IMR-90 (cell line): Measurements from ENCODE around the gene ASXL2. TPM values are rescaled to one million over a fixed set of nuclear protein-coding genes. Genes with fewer than 3 reads are reported as not detected.

ENCODE experiments used
- ATAC-seq: fragments of 200-7000 bp; cut with Tn5 transposase; 2 replicates; pipeline ENCODE4 v1.9.1; 2020; ENCODE audit warnings: low read depth, mild to moderate bottlenecking, moderate library complexity
- BruUV-seq: library from RNA; stranded (reverse); fragments of 400-500 nt; replicated peaks from 2 replicates; lab custom pipeline; 2021; lab: Mats Ljungman, UMichigan
- CTCF ChIA-PET: fragments of 300-600 bp; formaldehyde crosslinking; extraction: SDS; loops from one replicate; lab custom pipeline; 2021; ENCODE audit warnings: antibody characterized with exemption; lab: Yijun Ruan, JAX
- POLR2A ChIA-PET: fragments of 300-600 bp; sonication (Branson Sonifier 250); formaldehyde crosslinking; loops from one replicate; lab custom pipeline; 2022; ENCODE audit warnings: antibody characterized with exemption; ENCODE audit not compliant: unreplicated experiment; lab: Charles Lee
- DNase-seq: peaks from one replicate; pipeline ENCODE4 v3.0.0; 2013
- H2AFZ ChIP-seq: replicated peaks from 2 replicates; pipeline ENCODE3; 2013; ENCODE audit warnings: low read length, mild to moderate bottlenecking; ENCODE audit not compliant: poor library complexity
- H2AK5ac ChIP-seq: 2 replicates; pipeline ENCODE4 v1.6.1; 2013; ENCODE audit warnings: low read depth, low read length, inconsistent platforms
- H2AK9ac ChIP-seq: replicated peaks from 2 replicates; pipeline ENCODE3; 2013; ENCODE audit warnings: mild to moderate bottlenecking, low read depth, low read length, moderate library complexity; ENCODE audit not compliant: poor library complexity
- H2BK120ac ChIP-seq: 2 replicates; pipeline ENCODE4 v1.6.1; 2013; ENCODE audit warnings: low read depth, low read length, inconsistent platforms
- H2BK15ac ChIP-seq: 3 replicates; pipeline ENCODE4 v1.6.1; 2013; ENCODE audit warnings: low read depth, low read length, inconsistent platforms
- H2BK20ac ChIP-seq: 2 replicates; pipeline ENCODE4 v1.6.1; 2013; ENCODE audit warnings: low read depth, mild to moderate bottlenecking, inconsistent platforms, low read length, moderate library complexity
- H2BK5ac ChIP-seq: 2 replicates; pipeline ENCODE4 v1.6.1; 2013; ENCODE audit warnings: mild to moderate bottlenecking, low read depth, low read length, inconsistent platforms; ENCODE audit not compliant: poor library complexity, severe bottlenecking
- H3K14ac ChIP-seq: replicated peaks from 2 replicates; pipeline ENCODE4 v1.6.1; 2013; ENCODE audit warnings: low read depth, low read length, inconsistent platforms
- H3K18ac ChIP-seq: 2 replicates; pipeline ENCODE4 v1.6.1; 2013; ENCODE audit warnings: low read depth, low read length, control low read depth
- H3K23ac ChIP-seq: 2 replicates; pipeline ENCODE4 v1.6.1; 2013; ENCODE audit warnings: low read depth, low read length, inconsistent platforms
- H3K27ac ChIP-seq: 2 replicates; pipeline ENCODE4 v1.5.1; 2013; ENCODE audit warnings: mild to moderate bottlenecking, control low read depth, low read length; ENCODE audit not compliant: insufficient read depth
- H3K27me3 ChIP-seq: 2 replicates; pipeline ENCODE4 v1.6.1; 2013; ENCODE audit warnings: low read length; ENCODE audit not compliant: control insufficient read depth, insufficient read depth
- H3K36me3 ChIP-seq: 2 replicates; pipeline ENCODE4 v1.6.1; 2013; ENCODE audit warnings: low read length, mixed read lengths; ENCODE audit not compliant: control insufficient read depth, insufficient read depth
- H3K4ac ChIP-seq: 2 replicates; pipeline ENCODE4 v1.6.1; 2013; ENCODE audit warnings: low read depth, low read length, inconsistent platforms
- H3K4me1 ChIP-seq: 2 replicates; pipeline ENCODE4 v1.6.1; 2013; ENCODE audit warnings: low read length, mixed read lengths; ENCODE audit not compliant: control insufficient read depth, insufficient read depth
- H3K4me2 ChIP-seq: 2 replicates; pipeline ENCODE4 v1.6.1; 2013; ENCODE audit warnings: low read depth, mild to moderate bottlenecking, control low read depth, low read length, moderate library complexity
- H3K4me3 ChIP-seq: 2 replicates; pipeline ENCODE4 v1.5.1; 2013; ENCODE audit warnings: low read depth, mild to moderate bottlenecking, control low read depth, low read length, moderate library complexity; ENCODE audit not compliant: insufficient read depth
- H3K56ac ChIP-seq: 2 replicates; pipeline ENCODE4 v1.6.1; 2013; ENCODE audit warnings: low read length, inconsistent platforms; ENCODE audit not compliant: insufficient read depth; ENCODE audit errors: extremely low read depth
- H3K79me1 ChIP-seq, 2 experiments: 2 replicates each; pipeline ENCODE4 v1.6.1; 2013; ENCODE audit warnings: low read length in 2 of 2, inconsistent platforms in 1 of 2, low read depth in 1 of 2
- H3K9ac ChIP-seq: 2 replicates; pipeline ENCODE4 v1.6.1; 2013; ENCODE audit warnings: low read depth, low read length, control low read depth
- H3K9me1 ChIP-seq: 2 replicates; pipeline ENCODE4 v1.6.1; 2013; ENCODE audit warnings: low read length, inconsistent platforms; ENCODE audit not compliant: insufficient read depth
- H3K9me3 ChIP-seq: 2 replicates; pipeline ENCODE4 v1.6.1; 2013; ENCODE audit warnings: low read length; ENCODE audit not compliant: control insufficient read depth, insufficient read depth
- H4K20me1 ChIP-seq: 2 replicates; pipeline ENCODE4 v1.6.1; 2013; ENCODE audit warnings: low read length, inconsistent platforms; ENCODE audit not compliant: insufficient read depth
- H4K5ac ChIP-seq: 2 replicates; pipeline ENCODE4 v1.6.1; 2013; ENCODE audit warnings: mild to moderate bottlenecking, low read depth, low read length, control low read depth
- H4K8ac ChIP-seq, 2 experiments: 2 replicates each; pipeline ENCODE4 v1.6.1; 2013; ENCODE audit warnings: low read depth in 2 of 2, low read length in 2 of 2, control low read depth in 1 of 2, inconsistent platforms in 1 of 2
- H4K91ac ChIP-seq: 2 replicates; pipeline ENCODE4 v1.6.1; 2013; ENCODE audit warnings: low read depth, low read length, inconsistent platforms; ENCODE audit not compliant: insufficient read depth
- CHD1 ChIP-seq: IDR thresholded peaks from 2 replicates; pipeline ENCODE4 v1.6.1; 2012; ENCODE audit warnings: low read depth, low read length, improper control_type of control experiment
- FOS ChIP-seq: fragments of 150-350 bp; IDR thresholded peaks from 2 replicates; pipeline ENCODE4 v1.6.1; 2016; ENCODE audit warnings: low read depth, low read length
- NFE2L2 ChIP-seq: fragments of 150-350 bp; IDR thresholded peaks from 2 replicates; pipeline ENCODE4 v1.6.1; 2016; ENCODE audit warnings: low read depth, mild to moderate bottlenecking, low read length
- RCOR1 ChIP-seq: IDR thresholded peaks from 2 replicates; pipeline ENCODE4 v1.6.1; 2012; ENCODE audit warnings: mild to moderate bottlenecking, low read length, improper control_type of control experiment; ENCODE audit not compliant: insufficient replicate concordance
- WGBS, 2 experiments: methylation state at CpG; one replicate each; pipeline versions ENCODE4 v1.1.5 to v1.1.7; 2013; ENCODE audit warnings: missing lambda C conversion rate in 2 of 2; ENCODE audit not compliant: insufficient read length in 1 of 2; ENCODE audit errors: extremely low coverage in 2 of 2; 5-methylcytosine and 5-hydroxymethylcytosine counted together
- dilution Hi-C: fragments of 300-500 bp; cut with HindIII; formaldehyde crosslinking; loops from one replicate; pipeline ENCODE4 v1.14.3; 2018; ENCODE audit warnings: low sequenced_read_pairs; ENCODE audit not compliant: unreplicated experiment
- in situ Hi-C: fragments of 300-500 bp; cut with MboI; formaldehyde crosslinking; loops from 3 replicates; pipeline ENCODE4 v1.14.3; 2019; ENCODE audit warnings: low sequenced_read_pairs, inconsistent platforms, mixed read lengths
- intact Hi-C: fragments of 100-400 bp; cut with micrococcal nuclease; formaldehyde crosslinking; loops from 2 replicates; pipeline ENCODE4 v1.10.0; 2022
- polyA plus RNA-seq, 3 experiments: library from polyadenylated mRNA; depleted of rRNA; stranded (reverse); fragments of >200 nt; gene quantifications; 2 replicates each; pipeline ENCODE4 v1.2.3, GENCODE V29; 2012; ENCODE audit warnings: low replicate concordance in 1 of 3
- total RNA-seq: library from RNA; depleted of rRNA; stranded (reverse); fragments of >200 nt; gene quantifications from 2 replicates; pipeline ENCODE4 v1.2.3, GENCODE V29; 2012
- TF ChIP-seq, protein P1 (sequence below): conservative IDR thresholded peaks from 2 replicates; pipeline ENCODE4 v1.5.1; 2012; ENCODE audit warnings: mild to moderate bottlenecking, low read depth, low read length, improper control_type of control experiment

ASXL2 gene
- total and polyA plus RNA-seq, 2 of the 4 experiments (the other 2 are of a cell fraction) = 5.3 to 8.1 TPM

DNA sequence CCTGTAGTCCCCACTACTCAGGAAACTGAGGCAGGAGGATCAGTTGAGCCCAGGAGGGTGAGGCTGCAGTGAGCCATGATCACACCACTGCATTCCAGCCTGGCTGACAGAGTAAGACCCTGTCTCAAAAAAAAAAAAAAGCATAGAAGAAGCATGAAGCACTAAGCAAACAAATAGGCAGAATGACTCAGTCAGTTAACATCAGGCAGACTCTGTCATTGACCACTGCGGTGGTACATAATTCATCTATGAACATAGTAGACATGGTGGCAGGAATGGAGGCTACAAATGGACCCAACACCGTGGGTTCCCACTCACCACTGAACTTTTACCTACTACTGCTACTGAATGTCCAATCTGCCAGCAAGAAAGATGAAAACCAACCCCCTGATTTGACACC is 7.6 kb upstream of the ASXL2 start:
- no peak overlapping the region for H4K91ac ChIP-seq
- H2AK5ac ChIP-seq = no peak overlapping the region
- H3K18ac ChIP-seq = no peak overlapping the region
- H3K79me1 ChIP-seq = no peaks in the 10 kb centered on the region
- 0 out of 2 replicates have a peak overlapping the region, but pooled peaks have one; percentile 19 for H3K14ac ChIP-seq
- H4K20me1 ChIP-seq = no peaks in the 10 kb centered on the region
- no peaks in the 10 kb centered on the region for H3K36me3 ChIP-seq
- H3K4me1 ChIP-seq = peaks cover 6% of the 10 kb centered on the region; the same call in 1 of the 2 replicates
- peak overlapping the region; percentile 14 for H2BK5ac ChIP-seq
- no CpG with 5 or more reads among the region's 2 CpGs for WGBS, 2 experiments
- peak overlapping the region; percentile 21 for H2AK9ac ChIP-seq
- TF ChIP-seq CHD1 = no peak
- TF ChIP-seq, protein P1, sequence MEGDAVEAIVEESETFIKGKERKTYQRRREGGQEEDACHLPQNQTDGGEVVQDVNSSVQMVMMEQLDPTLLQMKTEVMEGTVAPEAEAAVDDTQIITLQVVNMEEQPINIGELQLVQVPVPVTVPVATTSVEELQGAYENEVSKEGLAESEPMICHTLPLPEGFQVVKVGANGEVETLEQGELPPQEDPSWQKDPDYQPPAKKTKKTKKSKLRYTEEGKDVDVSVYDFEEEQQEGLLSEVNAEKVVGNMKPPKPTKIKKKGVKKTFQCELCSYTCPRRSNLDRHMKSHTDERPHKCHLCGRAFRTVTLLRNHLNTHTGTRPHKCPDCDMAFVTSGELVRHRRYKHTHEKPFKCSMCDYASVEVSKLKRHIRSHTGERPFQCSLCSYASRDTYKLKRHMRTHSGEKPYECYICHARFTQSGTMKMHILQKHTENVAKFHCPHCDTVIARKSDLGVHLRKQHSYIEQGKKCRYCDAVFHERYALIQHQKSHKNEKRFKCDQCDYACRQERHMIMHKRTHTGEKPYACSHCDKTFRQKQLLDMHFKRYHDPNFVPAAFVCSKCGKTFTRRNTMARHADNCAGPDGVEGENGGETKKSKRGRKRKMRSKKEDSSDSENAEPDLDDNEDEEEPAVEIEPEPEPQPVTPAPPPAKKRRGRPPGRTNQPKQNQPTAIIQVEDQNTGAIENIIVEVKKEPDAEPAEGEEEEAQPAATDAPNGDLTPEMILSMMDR = no peak; the same call in 1 of the 2 replicates
- TF ChIP-seq NFE2L2 = 0 out of 2 replicates have a peak, but pooled peaks have one; percentile 14
- TF ChIP-seq FOS = peak; percentile 93
- peak; percentile 14 for TF ChIP-seq RCOR1
- H2BK120ac ChIP-seq = peak overlapping the region; percentile 44
- CTCF ChIA-PET = no interaction called here
- in situ Hi-C loops = no loop called here
- H2AFZ ChIP-seq = no peak overlapping the region
- H3K27me3 ChIP-seq = no peaks in the 10 kb centered on the region
- no peak overlapping the region for H2BK15ac ChIP-seq
- intact Hi-C loops = no loop called here
- peak overlapping the region; percentile 58 for H3K4ac ChIP-seq
- no peak overlapping the region for H3K23ac ChIP-seq
- no peak overlapping the region for H3K27ac ChIP-seq
- H3K4me3 ChIP-seq = no peak overlapping the region
- no peak overlapping the region for H3K4me2 ChIP-seq
- no peak overlapping the region for H3K9ac ChIP-seq
- H4K5ac ChIP-seq = no peak overlapping the region
- no peaks in the 10 kb centered on the region for H3K9me1 ChIP-seq
- no peaks in the 10 kb centered on the region for H3K9me3 ChIP-seq
- peak overlapping the region; percentile 50 for H2BK20ac ChIP-seq
- BruUV-seq = no TSS peak
- DNase-seq = peak; percentile 95
- ATAC-seq = peak; percentile 95
- POLR2A ChIA-PET = interaction anchor here (0.7 kb wide), 1 partner anchor 61 kb away, joined by 15 read pairs; no protein-coding TSS in a partner anchor
- H3K56ac ChIP-seq = no peak overlapping the region
- dilution Hi-C loops = no loop called here
- H4K8ac ChIP-seq = peak overlapping the region in 1 of 2 experiments; percentile 61; a peak in 1 of 4 replicates
